ENCODE data around the gene PDGFB.

Gene PDGFB

DNA sequence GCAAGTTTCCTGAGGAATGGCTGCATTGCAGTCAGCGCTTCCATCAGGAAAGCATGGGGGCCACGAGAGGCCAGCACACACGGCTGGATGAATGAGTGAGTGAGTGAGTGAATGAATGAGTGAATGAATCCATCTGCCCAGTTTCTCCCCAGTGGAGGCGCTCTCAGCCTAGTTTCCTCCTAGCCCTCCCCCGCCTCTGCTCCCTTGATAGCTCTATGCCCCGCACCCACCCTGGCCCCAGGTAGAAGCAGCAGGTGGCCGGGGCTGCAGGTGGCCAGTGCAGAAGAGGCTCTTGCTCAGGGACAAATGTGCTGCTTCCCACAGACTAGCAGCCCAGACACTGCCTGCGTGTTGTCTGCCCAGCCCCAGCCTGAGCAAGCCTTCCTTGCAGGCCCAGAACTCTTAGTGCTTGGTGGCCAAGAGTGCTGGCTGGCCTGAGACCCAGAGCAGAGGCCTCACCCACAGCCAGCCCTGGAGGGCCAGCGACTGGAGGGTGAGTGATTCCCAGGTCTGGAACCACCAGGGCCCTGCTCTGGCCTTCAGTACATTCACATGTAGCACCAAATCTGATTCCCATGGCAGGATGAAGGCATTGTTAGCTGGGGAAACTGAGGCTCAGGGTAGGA is 31.1 kb upstream of the PDGFB start:
- no peak overlapping the region for H3K4me3 ChIP-seq (ENCODE audit: low read depth in 1 of 2, low read length in 2 of 2)
- no peaks in the 10 kb centered on the region for H3K4me1 ChIP-seq (ENCODE audit: control insufficient read depth in 1 of 2, insufficient read depth in 2 of 2, low read length in 2 of 2)
- no peaks in the 10 kb centered on the region for H3K27me3 ChIP-seq (ENCODE audit: low read depth, low read length)
- peaks cover 0 to 3% of the 10 kb centered on the region in 2 donors for H3K9me3 ChIP-seq (ENCODE audit: control insufficient read depth in 1 of 2, low read length in 2 of 2)
- no peaks in the 10 kb centered on the region for H3K36me3 ChIP-seq (ENCODE audit: control insufficient read depth in 1 of 2, insufficient read depth in 2 of 2, low read length in 2 of 2)
- H3K27ac ChIP-seq (ENCODE audit: low read length) = no peak overlapping the region

- Histone ChIP-seq H3K36me3 (ENCODE audit: control insufficient read depth in 1 of 2, insufficient read depth in 2 of 2, low read length in 2 of 2) (no peaks in the 10 kb centered on the region), H3K9me3 (ENCODE audit: control insufficient read depth in 1 of 2, low read length in 2 of 2) (peaks cover 0 to 3% of the 10 kb centered on the region in 2 donors), H3K4me1 (ENCODE audit: control insufficient read depth in 1 of 2, insufficient read depth in 2 of 2, low read length in 2 of 2) (no peaks in the 10 kb centered on the region), H3K27me3 (ENCODE audit: low read depth, low read length) (no peaks in the 10 kb centered on the region), H3K27ac (ENCODE audit: low read length) (no peak overlapping the region), H3K4me3 (ENCODE audit: low read depth in 1 of 2, low read length in 2 of 2) (no peak overlapping the region)
Observed at GRCh38 chr22:39273950-39274887, 29.4 kb upstream of the PDGFB start.

DNA sequence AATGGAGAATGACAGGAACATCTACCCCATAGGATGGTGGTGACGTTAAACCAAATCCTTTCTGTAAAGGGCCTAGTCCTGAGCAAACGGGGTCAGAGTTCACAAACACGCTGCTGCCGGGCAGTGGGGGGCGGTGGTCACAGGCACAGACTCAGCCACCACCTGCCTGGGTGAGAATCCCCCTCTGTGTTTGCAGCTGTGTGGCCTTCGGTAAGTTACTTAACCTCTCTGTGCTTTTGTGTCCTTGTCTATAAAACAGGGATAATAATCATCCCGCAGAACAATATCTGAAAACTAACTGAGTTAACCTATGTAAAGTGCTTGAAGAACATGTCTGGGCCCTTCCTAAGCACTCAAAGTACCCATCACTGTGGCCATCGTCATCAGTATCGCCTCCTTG is 26.0 kb upstream of the PDGFB start:
- H3K4me3 ChIP-seq (ENCODE audit: low read depth in 1 of 2, low read length in 2 of 2) = no peak overlapping the region
- H3K9me3 ChIP-seq (ENCODE audit: control insufficient read depth in 1 of 2, low read length in 2 of 2) = no peaks in the 10 kb centered on the region
- H3K27me3 ChIP-seq (ENCODE audit: low read depth, low read length) = no peaks in the 10 kb centered on the region
- H3K36me3 ChIP-seq (ENCODE audit: control insufficient read depth in 1 of 2, insufficient read depth in 2 of 2, low read length in 2 of 2) = no peaks in the 10 kb centered on the region
- H3K27ac ChIP-seq (ENCODE audit: low read length) = no peak overlapping the region
- no peaks in the 10 kb centered on the region for H3K4me1 ChIP-seq (ENCODE audit: control insufficient read depth in 1 of 2, insufficient read depth in 2 of 2, low read length in 2 of 2)

DNA sequence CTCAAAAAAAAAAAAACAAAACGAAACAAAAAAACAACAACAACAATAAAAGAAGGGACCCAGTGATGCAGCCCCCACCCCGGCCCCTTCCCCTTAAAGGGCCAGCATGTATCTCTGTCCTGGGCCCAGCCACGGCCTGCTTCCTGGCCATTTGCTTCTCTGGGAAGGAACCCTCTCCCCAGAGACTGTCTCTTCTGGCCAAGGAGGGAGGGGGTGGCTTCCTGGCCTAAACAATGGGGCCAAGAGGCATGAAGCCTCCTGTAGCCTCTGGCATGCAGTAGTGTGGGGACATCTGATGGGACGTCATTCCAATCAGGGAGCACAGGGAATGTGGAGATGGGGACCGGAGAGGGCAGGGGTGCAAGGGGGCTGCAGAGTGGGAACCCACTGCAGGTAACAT is 25.5 kb upstream of the PDGFB start:
- Histone ChIP-seq H3K27ac (ENCODE audit: low read length) (no peak overlapping the region), H3K36me3 (ENCODE audit: control insufficient read depth in 1 of 2, insufficient read depth in 2 of 2, low read length in 2 of 2) (no peaks in the 10 kb centered on the region), H3K4me3 (ENCODE audit: low read depth in 1 of 2, low read length in 2 of 2) (no peak overlapping the region), H3K9me3 (ENCODE audit: control insufficient read depth in 1 of 2, low read length in 2 of 2) (no peaks in the 10 kb centered on the region), H3K4me1 (ENCODE audit: control insufficient read depth in 1 of 2, insufficient read depth in 2 of 2, low read length in 2 of 2) (no peaks in the 10 kb centered on the region), H3K27me3 (ENCODE audit: low read depth, low read length) (no peaks in the 10 kb centered on the region)

DNA sequence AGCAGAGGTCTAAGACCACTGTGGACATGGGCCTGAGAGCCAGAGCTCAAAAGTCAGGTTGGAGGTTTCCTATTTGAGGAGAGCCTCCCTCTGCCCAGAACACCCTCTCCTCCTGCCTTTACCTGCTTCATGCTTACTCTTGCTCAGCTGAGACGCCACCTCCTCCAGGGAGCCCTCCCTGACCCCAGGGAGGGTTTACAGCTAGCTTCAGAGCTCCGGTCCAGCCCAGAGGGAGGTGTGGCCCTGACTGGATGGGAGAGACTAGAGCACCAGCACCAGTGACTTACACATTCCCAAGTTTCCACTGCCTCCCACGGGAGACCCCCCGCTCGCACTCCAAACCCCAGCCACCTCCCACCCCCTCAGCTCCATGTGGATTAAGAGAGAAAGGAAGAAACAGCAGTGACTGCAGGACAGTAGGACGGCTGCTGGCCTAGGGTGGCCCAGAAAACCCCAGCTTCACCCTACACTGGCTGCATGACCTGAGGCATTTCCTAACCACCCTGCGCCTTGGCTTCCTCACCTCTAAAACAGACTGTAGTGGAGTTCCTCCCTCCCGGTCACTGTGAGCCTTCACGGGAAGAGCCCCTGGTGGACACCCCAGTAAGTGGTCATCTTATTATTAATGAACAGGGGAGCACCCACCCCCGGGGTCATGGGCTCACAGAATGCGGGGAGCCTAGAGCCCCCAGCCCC is 24.5 kb upstream of the PDGFB start:
- Histone ChIP-seq H3K27me3 (ENCODE audit: low read depth, low read length) (no peaks in the 10 kb centered on the region), H3K36me3 (ENCODE audit: control insufficient read depth in 1 of 2, insufficient read depth in 2 of 2, low read length in 2 of 2) (no peaks in the 10 kb centered on the region), H3K4me1 (ENCODE audit: control insufficient read depth in 1 of 2, insufficient read depth in 2 of 2, low read length in 2 of 2) (no peaks in the 10 kb centered on the region), H3K27ac (ENCODE audit: low read length) (no peak overlapping the region), H3K4me3 (ENCODE audit: low read depth in 1 of 2, low read length in 2 of 2) (no peak overlapping the region), H3K9me3 (ENCODE audit: control insufficient read depth in 1 of 2, low read length in 2 of 2) (no peaks in the 10 kb centered on the region)

- Histone ChIP-seq H3K27me3 (ENCODE audit: low read depth, low read length) (no peaks in the 10 kb centered on the region), H3K4me1 (ENCODE audit: control insufficient read depth in 1 of 2, insufficient read depth in 2 of 2, low read length in 2 of 2) (no peaks in the 10 kb centered on the region), H3K4me3 (ENCODE audit: low read depth in 1 of 2, low read length in 2 of 2) (no peak overlapping the region), H3K9me3 (ENCODE audit: control insufficient read depth in 1 of 2, low read length in 2 of 2) (no peaks in the 10 kb centered on the region), H3K36me3 (ENCODE audit: control insufficient read depth in 1 of 2, insufficient read depth in 2 of 2, low read length in 2 of 2) (no peaks in the 10 kb centered on the region), H3K27ac (ENCODE audit: low read length) (no peak overlapping the region)
Observed at GRCh38 chr22:39268645-39269044, 23.9 kb upstream of the PDGFB start.

- Histone ChIP-seq H3K27me3 (ENCODE audit: low read depth, low read length) (no peaks in the 10 kb centered on the region), H3K9me3 (ENCODE audit: control insufficient read depth in 1 of 2, low read length in 2 of 2) (no peaks in the 10 kb centered on the region), H3K4me1 (ENCODE audit: control insufficient read depth in 1 of 2, insufficient read depth in 2 of 2, low read length in 2 of 2) (no peaks in the 10 kb centered on the region), H3K27ac (ENCODE audit: low read length) (no peak overlapping the region), H3K4me3 (ENCODE audit: low read depth in 1 of 2, low read length in 2 of 2) (no peak overlapping the region), H3K36me3 (ENCODE audit: control insufficient read depth in 1 of 2, insufficient read depth in 2 of 2, low read length in 2 of 2) (no peaks in the 10 kb centered on the region)
Observed at GRCh38 chr22:39267974-39268373, 23.2 kb upstream of the PDGFB start.

GRCh38 chr22:39266398-39267030 is 21.7 kb upstream of the PDGFB start:
- no peaks in the 10 kb centered on the region for H3K27me3 ChIP-seq (ENCODE audit: low read depth, low read length)
- no peak overlapping the region for H3K4me3 ChIP-seq (ENCODE audit: low read depth in 1 of 2, low read length in 2 of 2)
- no peaks in the 10 kb centered on the region for H3K4me1 ChIP-seq (ENCODE audit: control insufficient read depth in 1 of 2, insufficient read depth in 2 of 2, low read length in 2 of 2)
- H3K27ac ChIP-seq (ENCODE audit: low read length) = no peak overlapping the region
- no peaks in the 10 kb centered on the region for H3K36me3 ChIP-seq (ENCODE audit: control insufficient read depth in 1 of 2, insufficient read depth in 2 of 2, low read length in 2 of 2)
- H3K9me3 ChIP-seq (ENCODE audit: control insufficient read depth in 1 of 2, low read length in 2 of 2) = peaks cover 4 to 9% of the 10 kb centered on the region in 2 donors

DNA sequence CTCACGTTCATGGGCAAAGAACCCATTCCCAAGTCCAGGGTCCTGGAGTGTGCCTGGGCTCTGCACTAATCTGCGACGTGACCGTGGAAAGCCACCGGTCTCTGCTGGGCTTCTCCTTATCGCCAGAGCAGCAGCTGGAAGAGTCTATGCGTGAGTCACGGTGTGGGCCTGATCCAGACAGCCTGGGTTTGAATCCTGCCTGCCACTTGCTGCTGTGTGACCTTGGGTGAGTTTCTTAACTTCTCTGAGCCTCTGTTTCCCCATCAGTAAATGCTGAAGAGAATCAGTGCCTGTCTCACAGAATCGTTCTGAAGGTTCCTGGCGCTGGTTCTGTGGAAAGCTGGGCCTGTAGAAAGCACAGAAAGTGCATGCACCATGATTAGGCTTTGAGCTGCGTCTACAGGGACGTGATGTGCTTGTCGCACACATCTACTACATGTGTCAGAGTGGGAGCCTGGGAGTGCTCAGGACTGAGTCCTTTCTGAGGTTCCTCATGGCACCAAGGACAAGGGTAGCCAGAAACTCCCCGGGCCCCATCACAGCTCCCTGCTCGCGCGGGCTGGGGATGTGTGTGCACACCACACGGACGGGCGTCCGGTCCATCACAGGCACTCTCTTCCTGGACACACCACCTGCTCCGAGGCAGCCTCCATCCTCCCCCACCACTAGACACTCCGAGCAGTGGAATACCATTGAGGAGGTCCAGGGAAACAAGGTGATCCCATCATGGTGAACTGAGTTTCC is 20.5 kb upstream of the PDGFB start:
- no peaks in the 10 kb centered on the region for H3K4me1 ChIP-seq (ENCODE audit: control insufficient read depth in 1 of 2, insufficient read depth in 2 of 2, low read length in 2 of 2)
- no peak overlapping the region for H3K4me3 ChIP-seq (ENCODE audit: low read depth in 1 of 2, low read length in 2 of 2)
- no peaks in the 10 kb centered on the region for H3K27me3 ChIP-seq (ENCODE audit: low read depth, low read length)
- H3K36me3 ChIP-seq (ENCODE audit: control insufficient read depth in 1 of 2, insufficient read depth in 2 of 2, low read length in 2 of 2) = no peaks in the 10 kb centered on the region
- no peak overlapping the region for H3K27ac ChIP-seq (ENCODE audit: low read length)
- H3K9me3 ChIP-seq (ENCODE audit: control insufficient read depth in 1 of 2, low read length in 2 of 2) = peaks cover 4 to 16% of the 10 kb centered on the region in 2 donors

- Histone ChIP-seq H3K9me3 (ENCODE audit: control insufficient read depth in 1 of 2, low read length in 2 of 2) (peaks cover 4 to 16% of the 10 kb centered on the region in 2 donors), H3K4me3 (ENCODE audit: low read depth in 1 of 2, low read length in 2 of 2) (no peak overlapping the region), H3K4me1 (ENCODE audit: control insufficient read depth in 1 of 2, insufficient read depth in 2 of 2, low read length in 2 of 2) (no peaks in the 10 kb centered on the region), H3K27ac (ENCODE audit: low read length) (no peak overlapping the region), H3K36me3 (ENCODE audit: control insufficient read depth in 1 of 2, insufficient read depth in 2 of 2, low read length in 2 of 2) (no peaks in the 10 kb centered on the region), H3K27me3 (ENCODE audit: low read depth, low read length) (no peaks in the 10 kb centered on the region)
Observed at GRCh38 chr22:39264349-39265038, 19.7 kb upstream of the PDGFB start.
